CD14-positive monocyte (primary cell): ENCODE data around the gene CFAP92. TPM values are rescaled to one million over a fixed set of nuclear protein-coding genes. Genes with fewer than 3 reads are reported as not detected.

Source experiments
- DNase-seq, 3 donors: peaks; one replicate each; pipeline ENCODE4 v3.0.0-alpha.2; 2011 to 2022
- H2AFZ ChIP-seq: 2 replicates; pipeline ENCODE4 v1.6.0; 2012; ENCODE audit warnings: mild to moderate bottlenecking, low read depth, low read length, inconsistent platforms; ENCODE audit not compliant: insufficient read depth, poor library complexity, severe bottlenecking
- H3K27ac ChIP-seq, 2 donors: 1 replicate in 1 of 2; 2 replicates in 1 of 2; pipeline ENCODE4 v1.5.1; 2012 to 2013; ENCODE audit warnings: low read length in 2 of 2, control low read depth in 1 of 2, inconsistent platforms in 1 of 2, low read depth in 1 of 2, mild to moderate bottlenecking in 1 of 2
- H3K27me3 ChIP-seq, 2 donors: one replicate each; pipeline versions ENCODE4 v1.6.0 to v1.6.1; 2011 to 2013; ENCODE audit warnings: low read length in 2 of 2; ENCODE audit not compliant: control insufficient read depth in 2 of 2, insufficient read depth in 2 of 2
- H3K36me3 ChIP-seq, 2 donors: replicated peaks in 1 of 2; 1 replicate in 1 of 2; 2 replicates in 1 of 2; pipeline versions ENCODE4 v1.5.1 to v1.6.1; 2012 to 2013; ENCODE audit warnings: low read length in 2 of 2, control low read depth in 1 of 2, inconsistent platforms in 1 of 2, mild to moderate bottlenecking in 1 of 2; ENCODE audit not compliant: insufficient read depth in 2 of 2, control insufficient read depth in 1 of 2
- H3K4me1 ChIP-seq, 2 donors: 1 replicate in 1 of 2; 2 replicates in 1 of 2; pipeline versions ENCODE4 v1.5.1 to v1.6.1; 2012 to 2013; ENCODE audit warnings: low read length in 2 of 2, control low read depth in 1 of 2, inconsistent platforms in 1 of 2, mild to moderate bottlenecking in 1 of 2, moderate library complexity in 1 of 2; ENCODE audit not compliant: insufficient read depth in 2 of 2, control insufficient read depth in 1 of 2
- H3K4me2 ChIP-seq: replicated peaks from 2 replicates; pipeline ENCODE3; 2012; ENCODE audit warnings: low read length, moderate library complexity, mild to moderate bottlenecking; ENCODE audit not compliant: poor library complexity, severe bottlenecking; ENCODE audit errors: extremely low read depth
- H3K4me3 ChIP-seq, 3 experiments: fragments of 200-600 bp in 1 of 3; sonication (generic) in 1 of 3; replicated peaks in 1 of 3; 1 replicate in 2 of 3; 2 replicates in 1 of 3; pipeline ENCODE4 v1.5.1; 2011 to 2013; ENCODE audit warnings: low read length in 3 of 3, mild to moderate bottlenecking in 3 of 3, control low read depth in 2 of 3, low read depth in 2 of 3, inconsistent platforms in 1 of 3, moderate library complexity in 1 of 3
- H3K79me2 ChIP-seq: 2 replicates; pipeline ENCODE4 v1.6.0; 2012; ENCODE audit warnings: mild to moderate bottlenecking, control low read depth, inconsistent platforms, low read length, moderate library complexity; ENCODE audit not compliant: insufficient read depth
- H3K9ac ChIP-seq: 2 replicates; pipeline ENCODE4 v1.6.0; 2017; ENCODE audit warnings: low read length, mild to moderate bottlenecking; ENCODE audit not compliant: insufficient read depth, poor library complexity, severe bottlenecking
- H3K9me3 ChIP-seq, 2 donors: replicated peaks in 1 of 2; 1 replicate in 1 of 2; 2 replicates in 1 of 2; pipeline versions ENCODE4 v1.5.1 to v1.6.1; 2012 to 2013; ENCODE audit warnings: low read length in 2 of 2, control low read depth in 1 of 2; ENCODE audit not compliant: control insufficient read depth in 1 of 2, insufficient read depth in 1 of 2
- H4K20me1 ChIP-seq: 2 replicates; pipeline ENCODE4 v1.6.0; 2012; ENCODE audit warnings: mild to moderate bottlenecking, low read length, control low read depth, moderate library complexity; ENCODE audit not compliant: insufficient read depth
- H3K27ac Mint-ChIP-seq, 7 donors: one replicate each; pipeline ENCODE4 v1.8.0; 2020; ENCODE audit warnings: mild to moderate bottlenecking in 7 of 7, mixed read lengths in 7 of 7, moderate library complexity in 6 of 7, inconsistent platforms in 2 of 7
- H3K27me3 Mint-ChIP-seq, 3 donors: one replicate each; pipeline ENCODE4 v1.8.0; 2021 to 2022; ENCODE audit warnings: low read depth in 3 of 3, mild to moderate bottlenecking in 3 of 3, mixed read lengths in 3 of 3, moderate library complexity in 3 of 3, inconsistent platforms in 1 of 3
- H3K36me3 Mint-ChIP-seq, 2 donors: one replicate each; pipeline ENCODE4 v1.8.0; 2020; ENCODE audit warnings: mixed read lengths in 2 of 2, inconsistent platforms in 1 of 2, mild to moderate bottlenecking in 1 of 2
- H3K4me1 Mint-ChIP-seq: one replicate; pipeline ENCODE4 v1.8.0; 2020; ENCODE audit warnings: mild to moderate bottlenecking, mixed read lengths
- H3K4me3 Mint-ChIP-seq, 2 donors: one replicate each; pipeline ENCODE4 v1.8.0; 2020; ENCODE audit warnings: mild to moderate bottlenecking in 2 of 2, mixed read lengths in 2 of 2, moderate library complexity in 1 of 2
- H3K9me3 Mint-ChIP-seq, 7 donors: one replicate each; pipeline ENCODE4 v1.8.0; 2020 to 2022; ENCODE audit warnings: mixed read lengths in 7 of 7, mild to moderate bottlenecking in 6 of 7, moderate library complexity in 6 of 7, inconsistent platforms in 2 of 7
- WGBS: methylation state at CpG from one replicate; pipeline ENCODE4 v1.1.5; 2013; ENCODE audit warnings: missing lambda C conversion rate; ENCODE audit not compliant: insufficient coverage; 5-methylcytosine and 5-hydroxymethylcytosine counted together
- intact Hi-C, 2 donors: fragments of 100-400 bp; cut with micrococcal nuclease; formaldehyde crosslinking; loops; one replicate each; pipeline versions ENCODE4 v1.15.0 to v1.15.1; 2023
- polyA plus RNA-seq, 3 donors: library from polyadenylated mRNA; depleted of rRNA in 1 of 3; unstranded in 2 of 3; stranded (reverse) in 1 of 3; fragments of 300-500 nt in 2 of 3; fragments of >200 nt in 1 of 3; fragmentation: Illumina TruSeq in 2 of 3; gene quantifications; 1 replicate in 2 of 3; 2 replicates in 1 of 3; pipeline ENCODE4 v1.2.3, GENCODE V29; 2012 to 2021
- TF ChIP-seq, protein P1 (sequence below): fragments of 200-600 bp; IDR thresholded peaks from one replicate; pipeline ENCODE4 v1.8.0; 2022; ENCODE audit warnings: antibody characterized with exemption, mild to moderate bottlenecking

CFAP92 gene
- polyA plus RNA-seq, 3 donors = 0.12 to 0.50 (median 0.19) TPM

DNA sequence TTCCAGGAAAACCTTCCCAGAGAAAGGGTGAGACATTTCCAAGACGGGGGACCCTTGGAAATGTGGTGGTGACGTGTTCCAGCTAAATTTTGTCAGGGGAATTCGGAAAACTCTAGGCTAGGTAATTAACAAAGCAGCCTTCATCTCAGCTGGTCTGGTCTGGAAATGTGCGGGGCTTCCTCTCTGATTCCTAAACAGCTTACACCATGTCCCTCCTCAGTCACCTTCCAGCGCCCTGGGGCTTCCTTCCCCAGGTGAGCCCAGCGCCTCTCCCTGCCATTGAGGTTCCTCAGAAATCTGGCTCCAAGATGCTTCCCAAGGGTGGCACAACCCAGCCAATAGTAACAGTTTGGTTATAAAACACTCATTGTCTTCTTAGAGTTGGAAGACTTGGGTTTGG, 113.9 kb downstream of the CFAP92 start:
- H3K36me3 ChIP-seq = peaks cover 6 to 31% of the 10 kb centered on the region in 2 donors
- peaks cover 73% of the 10 kb centered on the region for H3K79me2 ChIP-seq
- WGBS = 3% methylated on average over 4 of the region's 6 CpGs
- Mint-ChIP-seq H3K4me1 (peaks cover 59% of the 10 kb centered on the region), H3K27me3 (no peaks in the 10 kb centered on the region), H3K36me3 (peaks cover 18 to 22% of the 10 kb centered on the region in 2 donors), H3K4me3 (peak overlapping the region; percentile 87 to 92), H3K9me3 (no peaks in the 10 kb centered on the region), H3K27ac (peak overlapping the region; percentile 96 to 100 (median 97))
- intact Hi-C loops = loop anchor here in 1 of 2 donors (5.0 to 10.0 kb wide), 2 partner anchors 263 to 385 kb away; no protein-coding TSS in a partner anchor
- H3K4me3 ChIP-seq = peak overlapping the region; percentile 69 to 83 (median 80)
- TF ChIP-seq, protein P1, sequence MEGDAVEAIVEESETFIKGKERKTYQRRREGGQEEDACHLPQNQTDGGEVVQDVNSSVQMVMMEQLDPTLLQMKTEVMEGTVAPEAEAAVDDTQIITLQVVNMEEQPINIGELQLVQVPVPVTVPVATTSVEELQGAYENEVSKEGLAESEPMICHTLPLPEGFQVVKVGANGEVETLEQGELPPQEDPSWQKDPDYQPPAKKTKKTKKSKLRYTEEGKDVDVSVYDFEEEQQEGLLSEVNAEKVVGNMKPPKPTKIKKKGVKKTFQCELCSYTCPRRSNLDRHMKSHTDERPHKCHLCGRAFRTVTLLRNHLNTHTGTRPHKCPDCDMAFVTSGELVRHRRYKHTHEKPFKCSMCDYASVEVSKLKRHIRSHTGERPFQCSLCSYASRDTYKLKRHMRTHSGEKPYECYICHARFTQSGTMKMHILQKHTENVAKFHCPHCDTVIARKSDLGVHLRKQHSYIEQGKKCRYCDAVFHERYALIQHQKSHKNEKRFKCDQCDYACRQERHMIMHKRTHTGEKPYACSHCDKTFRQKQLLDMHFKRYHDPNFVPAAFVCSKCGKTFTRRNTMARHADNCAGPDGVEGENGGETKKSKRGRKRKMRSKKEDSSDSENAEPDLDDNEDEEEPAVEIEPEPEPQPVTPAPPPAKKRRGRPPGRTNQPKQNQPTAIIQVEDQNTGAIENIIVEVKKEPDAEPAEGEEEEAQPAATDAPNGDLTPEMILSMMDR = no peak
- no peak for DNase-seq
- H4K20me1 ChIP-seq = no peaks in the 10 kb centered on the region
- peak overlapping the region; percentile 96 to 98 for H3K27ac ChIP-seq
- H3K9me3 ChIP-seq = no peaks in the 10 kb centered on the region
- H3K27me3 ChIP-seq = no peaks in the 10 kb centered on the region
- peaks cover 40 to 55% of the 10 kb centered on the region in 2 donors for H3K4me1 ChIP-seq
- H3K9ac ChIP-seq = peak overlapping the region; percentile 89
- H3K4me2 ChIP-seq = peak overlapping the region; percentile 78
- H2AFZ ChIP-seq = peak overlapping the region; percentile 99

DNA sequence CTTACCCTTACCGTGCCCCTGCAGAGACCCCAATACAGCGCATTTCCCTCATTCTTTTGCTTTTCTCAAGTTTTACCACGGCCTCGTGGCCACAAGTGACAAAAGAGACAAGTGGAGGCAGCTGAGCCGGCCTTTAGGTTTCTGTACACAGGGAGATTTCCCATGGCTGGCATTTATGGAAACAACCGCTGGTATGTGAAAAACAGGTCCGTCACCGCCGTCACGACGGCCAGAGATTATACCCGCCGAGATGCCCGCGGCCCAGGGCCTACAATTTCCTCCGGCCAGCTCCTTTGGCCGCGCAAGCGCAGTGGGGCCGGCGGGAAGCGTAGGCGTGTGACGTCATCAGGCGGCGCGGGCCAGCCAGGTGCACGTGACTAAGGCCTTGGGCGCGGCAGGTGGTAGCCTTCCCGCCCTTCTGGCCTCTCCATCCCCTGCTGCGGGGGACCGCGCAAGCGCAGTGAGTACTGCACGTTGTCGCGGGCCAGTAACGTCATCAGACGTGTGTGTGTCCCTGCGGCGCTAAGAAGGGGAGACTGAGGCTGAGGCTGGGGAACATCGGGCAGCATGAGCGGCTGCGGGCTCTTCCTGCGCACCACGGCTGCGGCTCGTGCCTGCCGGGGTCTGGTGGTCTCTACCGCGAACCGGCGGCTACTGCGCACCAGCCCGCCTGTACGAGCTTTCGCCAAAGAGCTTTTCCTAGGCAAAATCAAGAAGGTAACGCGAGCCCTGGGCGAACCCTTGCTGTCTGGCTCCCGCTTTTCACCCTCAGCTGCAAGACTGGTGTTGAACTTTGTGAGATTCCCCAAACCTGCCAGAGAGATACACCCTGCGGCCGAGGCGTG, 114.5 kb downstream of the CFAP92 start, which contains the start of gene ACAD9:
TSS of gene ACAD9 (plus strand) at position 496 of the 845 bp plus-strand sequence. CDS start at position 568, 72 bp downstream.
- Histone ChIP-seq H3K27me3 (no peaks in the 10 kb centered on the region), H3K9ac (peak within 1 kb of the TSS; percentile 89), H3K4me3 (peak within 1 kb of the TSS; percentile 69 to 83 (median 80)), H3K9me3 (no peaks in the 10 kb centered on the region), H2AFZ (peak within 1 kb of the TSS; percentile 99), H4K20me1 (no peaks in the 10 kb centered on the region), H3K27ac (peak within 1 kb of the TSS; percentile 96 to 98), H3K4me2 (peak within 1 kb of the TSS; percentile 78), H3K36me3 (peaks cover 2 to 26% of the 10 kb centered on the region in 2 donors), H3K4me1 (peaks cover 40 to 55% of the 10 kb centered on the region in 2 donors), H3K79me2 (peaks cover 67% of the 10 kb centered on the region)
- Mint-ChIP-seq H3K9me3 (no peaks in the 10 kb centered on the region), H3K27ac (peak within 1 kb of the TSS; percentile 96 to 100 (median 97)), H3K27me3 (peaks cover 0 to 2% (median 0%) of the 10 kb centered on the region in 3 donors), H3K4me1 (peaks cover 59% of the 10 kb centered on the region), H3K36me3 (peaks cover 12 to 17% of the 10 kb centered on the region in 2 donors), H3K4me3 (peak within 1 kb of the TSS; percentile 87 to 92)
- under 1% methylated on average over 60 of the region's 65 CpGs for WGBS
- TF ChIP-seq, protein P1 = no peak
- DNase-seq = peak; percentile 97 to 99 (median 97)
- intact Hi-C loops = loop anchor here in 1 of 2 donors (5.0 kb wide), 1 partner anchor 262 kb away; no protein-coding TSS in a partner anchor
